H9 (cell line): ENCODE results near the gene MICAL3. TPM values are rescaled to one million over a fixed set of nuclear protein-coding genes. Genes with fewer than 3 reads are reported as not detected.
"Not testable (repeated sequence)": the region's sequence is repeated elsewhere in the genome, so short reads cannot be mapped to it uniquely, and the experiment has no call there.

ENCODE experiments used
- DNase-seq: peaks from one replicate; pipeline ENCODE4 v3.0.0-alpha.2; 2017
- H2AFZ ChIP-seq: one replicate; pipeline ENCODE4 v1.6.1; 2013; ENCODE audit warnings: mild to moderate bottlenecking, low read length, control low read depth, moderate library complexity
- H2AK5ac ChIP-seq: 2 replicates; pipeline ENCODE4 v1.6.1; 2013; ENCODE audit warnings: low read length, control low read depth, mixed read lengths; ENCODE audit not compliant: insufficient read length
- H2BK120ac ChIP-seq: one replicate; pipeline ENCODE4 v1.6.1; 2013; ENCODE audit warnings: low read depth, mild to moderate bottlenecking, low read length, control low read depth, inconsistent platforms; ENCODE audit not compliant: poor library complexity, severe bottlenecking
- H2BK12ac ChIP-seq: 2 replicates; pipeline ENCODE4 v1.6.1; 2013; ENCODE audit warnings: low read length, control low read depth, mixed read lengths, low read depth; ENCODE audit not compliant: insufficient read length
- H2BK15ac ChIP-seq: 2 replicates; pipeline ENCODE4 v1.6.1; 2013; ENCODE audit warnings: low read depth, low read length, control low read depth
- H2BK20ac ChIP-seq: one replicate; pipeline ENCODE4 v1.6.1; 2013; ENCODE audit warnings: low read depth, mild to moderate bottlenecking, low read length, control low read depth, inconsistent platforms; ENCODE audit not compliant: poor library complexity, severe bottlenecking
- H2BK5ac ChIP-seq: 2 replicates; pipeline ENCODE4 v1.6.1; 2013; ENCODE audit warnings: low read length, control low read depth, mixed read lengths; ENCODE audit not compliant: insufficient read length
- H3K14ac ChIP-seq: 2 replicates; pipeline ENCODE4 v1.6.1; 2013; ENCODE audit warnings: low read length, control low read depth; ENCODE audit not compliant: insufficient read depth
- H3K18ac ChIP-seq: 2 replicates; pipeline ENCODE4 v1.6.1; 2013; ENCODE audit warnings: low read depth, mild to moderate bottlenecking, mixed read lengths, low read length, control low read depth; ENCODE audit not compliant: insufficient read length
- H3K23ac ChIP-seq: 2 replicates; pipeline ENCODE4 v1.6.1; 2013; ENCODE audit warnings: low read length, control low read depth, mixed read lengths, low read depth; ENCODE audit not compliant: insufficient read length
- H3K23me2 ChIP-seq: 2 replicates; pipeline ENCODE4 v1.6.1; 2013; ENCODE audit warnings: low read depth, mild to moderate bottlenecking, mixed read lengths, low read length, control low read depth; ENCODE audit not compliant: insufficient read length, poor library complexity, severe bottlenecking
- H3K27ac ChIP-seq: 2 replicates; pipeline ENCODE4 v1.5.1; 2013; ENCODE audit warnings: low read length, control low read depth, mixed read lengths, low read depth; ENCODE audit not compliant: insufficient read length
- H3K27me3 ChIP-seq: 2 replicates; pipeline ENCODE4 v1.6.1; 2013; ENCODE audit warnings: low read length, control low read depth, inconsistent platforms; ENCODE audit not compliant: insufficient read depth
- H3K4ac ChIP-seq: 2 replicates; pipeline ENCODE4 v1.6.1; 2013; ENCODE audit warnings: low read depth, mild to moderate bottlenecking, control low read depth, inconsistent platforms, low read length, moderate library complexity
- H3K4me1 ChIP-seq: 2 replicates; pipeline ENCODE4 v1.6.1; 2013; ENCODE audit warnings: low read length, control low read depth, inconsistent platforms; ENCODE audit not compliant: insufficient read depth
- H3K4me2 ChIP-seq: 2 replicates; pipeline ENCODE4 v1.6.1; 2013; ENCODE audit warnings: low read length, control low read depth, mixed read lengths; ENCODE audit not compliant: insufficient read length, insufficient read depth
- H3K56ac ChIP-seq: 2 replicates; pipeline ENCODE4 v1.6.1; 2013; ENCODE audit warnings: low read depth, mild to moderate bottlenecking, mixed read lengths, low read length, control low read depth; ENCODE audit not compliant: insufficient read length
- H3K79me1 ChIP-seq: 2 replicates; pipeline ENCODE4 v1.6.1; 2013; ENCODE audit warnings: low read depth, mild to moderate bottlenecking, moderate library complexity, low read length, control low read depth, inconsistent platforms; ENCODE audit not compliant: insufficient read depth, poor library complexity, severe bottlenecking
- H3K79me2 ChIP-seq: 2 replicates; pipeline ENCODE4 v1.6.1; 2013; ENCODE audit warnings: low read length, control low read depth, inconsistent platforms; ENCODE audit not compliant: insufficient read depth
- H3K9ac ChIP-seq: 2 replicates; pipeline ENCODE4 v1.6.1; 2013; ENCODE audit warnings: low read length, control low read depth, mixed read lengths; ENCODE audit not compliant: insufficient read length; ENCODE audit errors: extremely low read depth
- H3K9me3 ChIP-seq: one replicate; pipeline ENCODE4 v1.6.1; 2013; ENCODE audit warnings: low read depth, low read length, inconsistent platforms; ENCODE audit not compliant: control insufficient read depth
- H3T11ph ChIP-seq: one replicate; pipeline ENCODE4 v1.6.1; 2013; ENCODE audit warnings: mild to moderate bottlenecking, low read length, control low read depth, inconsistent platforms
- H4K20me1 ChIP-seq: one replicate; pipeline ENCODE4 v1.6.1; 2013; ENCODE audit not compliant: control insufficient read depth, insufficient read length, insufficient read depth
- H4K5ac ChIP-seq: 2 replicates; pipeline ENCODE4 v1.6.1; 2013; ENCODE audit warnings: low read depth, mild to moderate bottlenecking, mixed read lengths, low read length, control low read depth; ENCODE audit not compliant: insufficient read length
- H4K8ac ChIP-seq: replicated peaks from 2 replicates; pipeline ENCODE4 v1.6.1; 2013; ENCODE audit warnings: low read length, control low read depth, mixed read lengths, low read depth; ENCODE audit not compliant: insufficient read length
- H4K91ac ChIP-seq: 2 replicates; pipeline ENCODE4 v1.6.1; 2013; ENCODE audit warnings: low read depth, mild to moderate bottlenecking, moderate library complexity, mixed read lengths, low read length, control low read depth; ENCODE audit not compliant: insufficient read length
- H3K27ac Mint-ChIP-seq, 3 experiments: 2 replicates in 2 of 3; 3 replicates in 1 of 3; pipeline ENCODE4 v1.8.0; 2020 to 2021; ENCODE audit warnings: mixed read lengths in 3 of 3, mild to moderate bottlenecking in 1 of 3, moderate library complexity in 1 of 3
- H3K27me3 Mint-ChIP-seq: 2 replicates; pipeline ENCODE4 v1.8.0; 2021; ENCODE audit warnings: low read depth, mild to moderate bottlenecking, moderate library complexity, mixed read lengths
- H3K36me3 Mint-ChIP-seq, 3 experiments: 2 replicates in 2 of 3; 3 replicates in 1 of 3; pipeline ENCODE4 v1.8.0; 2020 to 2021; ENCODE audit warnings: low read depth in 3 of 3, mixed read lengths in 3 of 3; ENCODE audit not compliant: insufficient read depth in 1 of 3
- H3K4me1 Mint-ChIP-seq, 2 experiments: 2 replicates each; pipeline ENCODE4 v1.8.0; 2020; ENCODE audit warnings: mixed read lengths in 2 of 2
- H3K4me3 Mint-ChIP-seq, 2 experiments: 2 replicates in 1 of 2; 3 replicates in 1 of 2; pipeline ENCODE4 v1.8.0; 2020 to 2021; ENCODE audit warnings: mild to moderate bottlenecking in 2 of 2, mixed read lengths in 2 of 2, moderate library complexity in 1 of 2
- H3K9me3 Mint-ChIP-seq, 2 experiments: 2 replicates in 1 of 2; 3 replicates in 1 of 2; pipeline ENCODE4 v1.8.0; 2020; ENCODE audit warnings: mild to moderate bottlenecking in 2 of 2, mixed read lengths in 2 of 2, moderate library complexity in 1 of 2
- WGBS: extraction: QIAGEN DNeasy Blood & Tissue Kit; methylation state at CpG from one replicate; pipeline ENCODE4 v1.1.7; 2013; ENCODE audit warnings: missing lambda C conversion rate, low lambda C conversion rate, mixed read lengths; ENCODE audit not compliant: insufficient read length; ENCODE audit errors: extremely low coverage; 5-methylcytosine and 5-hydroxymethylcytosine counted together
- total RNA-seq: library from RNA; stranded (reverse); gene quantifications from 2 replicates; pipeline ENCODE4 v1.2.1, GENCODE V29; 2021

Gene MICAL3
- total RNA-seq, 1 experiment from 2014 or later = 50.2 TPM

DNA sequence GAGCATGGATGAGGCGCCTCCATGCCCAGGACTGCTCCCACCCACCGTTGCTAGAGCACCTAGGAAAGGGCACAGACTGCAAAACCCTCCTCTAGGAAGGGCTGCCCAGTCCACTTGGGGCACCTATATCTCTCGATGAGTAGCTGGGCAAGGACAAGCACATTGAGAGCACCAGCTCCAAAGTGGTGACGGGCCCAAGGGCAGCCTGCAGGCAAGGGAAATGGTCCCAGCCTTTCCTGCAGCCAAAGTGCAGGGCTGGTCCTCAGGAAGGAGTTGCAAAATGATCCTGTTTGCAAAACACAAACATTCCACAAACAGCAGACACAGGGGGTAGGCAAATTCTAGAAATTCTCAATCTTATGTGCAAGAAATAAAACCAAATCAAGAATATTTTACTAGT, 32.4 kb downstream of the MICAL3 start:
- H2BK5ac ChIP-seq, H4K5ac ChIP-seq, H3K4ac ChIP-seq, H3K27me3 ChIP-seq, H3K18ac ChIP-seq, H4K91ac ChIP-seq, H2BK12ac ChIP-seq, H3K23me2 ChIP-seq, H3K27me3 Mint-ChIP-seq, H3K27ac Mint-ChIP-seq, H3K4me3 Mint-ChIP-seq, H3K79me2 ChIP-seq, H3K9ac ChIP-seq, H3T11ph ChIP-seq, H3K4me1 ChIP-seq, H2BK15ac ChIP-seq, H3K56ac ChIP-seq, H3K4me2 ChIP-seq, H3K79me1 ChIP-seq, H2AK5ac ChIP-seq, H2AFZ ChIP-seq, H2BK20ac ChIP-seq, H3K36me3 Mint-ChIP-seq, H3K23ac ChIP-seq, H3K9me3 Mint-ChIP-seq, H3K27ac ChIP-seq, DNase-seq, H2BK120ac ChIP-seq, H4K20me1 ChIP-seq, H4K8ac ChIP-seq, H3K9me3 ChIP-seq, H3K14ac ChIP-seq: not testable (repeated sequence)
- WGBS = no CpG with 5 or more reads among the region's 4 CpGs
- H3K4me1 Mint-ChIP-seq = peaks cover 47 to 52% of the 10 kb centered on the region in 2 experiments
